ENCODE results near the gene HES5. TPM values are rescaled to one million over a fixed set of nuclear protein-coding genes. Genes with fewer than 3 reads are reported as not detected.

The HES5 gene
- polyA plus RNA-seq, 3 donors from 2014 or later: not detected

DNA sequence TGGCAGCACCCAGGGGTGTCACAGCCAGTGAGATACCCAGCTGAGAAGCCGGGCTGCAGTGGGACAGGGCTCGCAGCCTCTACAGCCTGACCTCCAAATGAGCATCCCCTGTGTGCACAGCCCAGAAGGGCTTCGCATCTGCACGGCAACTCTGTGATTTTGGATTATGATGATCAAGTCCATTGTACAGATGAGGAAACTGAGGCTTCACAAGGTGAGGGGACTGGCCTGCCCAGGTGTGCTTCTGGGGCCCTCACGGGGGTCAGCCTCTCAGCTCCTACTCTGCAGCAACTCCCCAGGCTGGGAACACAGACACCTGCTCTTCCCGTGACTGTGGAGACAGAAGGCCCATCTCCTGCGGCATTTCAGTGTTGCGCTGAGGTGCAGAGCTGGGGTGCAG, 8.8 kb upstream of the HES5 start:
- H3K9me3 Mint-ChIP-seq: no peaks in the 10 kb centered on the region
- H3K4me1 Mint-ChIP-seq: peaks cover 8 to 9% of the 10 kb centered on the region in 2 donors
- no peaks in the 10 kb centered on the region for H3K36me3 Mint-ChIP-seq
- peaks cover 0 to 4% (median 3%) of the 10 kb centered on the region in 3 donors for H3K27me3 Mint-ChIP-seq (ENCODE audit: low read depth in 3 of 3)
- no peak overlapping the region for H3K27ac Mint-ChIP-seq
- no peak overlapping the region for H3K4me3 Mint-ChIP-seq
- DNase-seq: no peak

GRCh38 chr1:2538376-2538775, 8.3 kb upstream of the HES5 start:
- peak overlapping the region in 1 of 6 donors; percentile 45 for H3K27ac Mint-ChIP-seq
- H3K9me3 Mint-ChIP-seq: no peaks in the 10 kb centered on the region
- no peak for DNase-seq
- H3K4me3 Mint-ChIP-seq: no peak overlapping the region
- no peaks in the 10 kb centered on the region for H3K36me3 Mint-ChIP-seq
- H3K27me3 Mint-ChIP-seq (ENCODE audit: low read depth in 3 of 3): peaks cover 0 to 5% (median 3%) of the 10 kb centered on the region in 3 donors
- peaks cover 8 to 9% of the 10 kb centered on the region in 2 donors for H3K4me1 Mint-ChIP-seq

- peaks cover 0 to 5% (median 3%) of the 10 kb centered on the region in 3 donors for H3K27me3 Mint-ChIP-seq (ENCODE audit: low read depth in 3 of 3)
- H3K36me3 Mint-ChIP-seq: no peaks in the 10 kb centered on the region
- H3K4me3 Mint-ChIP-seq: no peak overlapping the region
- no peaks in the 10 kb centered on the region for H3K9me3 Mint-ChIP-seq
- peaks cover 8 to 9% of the 10 kb centered on the region in 2 donors for H3K4me1 Mint-ChIP-seq
- DNase-seq: no peak
- H3K27ac Mint-ChIP-seq: no peak overlapping the region
These were observed 7.7 kb upstream of the HES5 start for GRCh38 chr1:2537784-2538115.

DNA sequence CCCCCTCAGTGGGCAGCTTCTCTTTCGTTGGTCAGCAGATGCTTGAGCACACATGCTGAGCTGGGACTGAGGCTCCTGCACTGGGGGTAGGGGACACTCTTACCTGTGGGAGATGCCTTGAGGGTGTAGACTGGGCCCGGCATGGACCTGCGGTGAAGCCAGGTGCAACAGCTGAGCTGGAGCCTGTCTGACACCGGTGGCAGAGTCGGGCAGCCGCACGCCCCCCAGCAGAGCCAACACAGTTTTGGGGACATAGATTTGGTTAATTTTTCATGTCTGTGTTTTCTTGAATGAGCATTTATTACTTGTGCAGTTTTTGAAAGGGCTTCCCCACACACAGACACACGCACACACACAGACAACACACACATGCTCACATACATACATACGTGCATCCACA, 5.9 kb upstream of the HES5 start:
- no peaks in the 10 kb centered on the region for H3K9me3 Mint-ChIP-seq
- H3K4me1 Mint-ChIP-seq: peaks cover 0 to 2% of the 10 kb centered on the region in 2 donors
- H3K4me3 Mint-ChIP-seq: no peak overlapping the region
- no peak for DNase-seq
- H3K36me3 Mint-ChIP-seq: no peaks in the 10 kb centered on the region
- no peak overlapping the region for H3K27ac Mint-ChIP-seq
- H3K27me3 Mint-ChIP-seq (ENCODE audit: low read depth in 3 of 3): peaks cover 2 to 5% (median 2%) of the 10 kb centered on the region in 3 donors

GRCh38 chr1:2535455-2535854, 5.4 kb upstream of the HES5 start:
- Mint-ChIP-seq H3K27me3 (ENCODE audit: low read depth in 3 of 3) (peaks cover 2 to 5% (median 2%) of the 10 kb centered on the region in 3 donors), H3K4me1 (peaks cover 0 to 1% of the 10 kb centered on the region in 2 donors), H3K27ac (no peak overlapping the region), H3K36me3 (no peaks in the 10 kb centered on the region), H3K9me3 (no peaks in the 10 kb centered on the region), H3K4me3 (no peak overlapping the region)
- no peak for DNase-seq

DNA sequence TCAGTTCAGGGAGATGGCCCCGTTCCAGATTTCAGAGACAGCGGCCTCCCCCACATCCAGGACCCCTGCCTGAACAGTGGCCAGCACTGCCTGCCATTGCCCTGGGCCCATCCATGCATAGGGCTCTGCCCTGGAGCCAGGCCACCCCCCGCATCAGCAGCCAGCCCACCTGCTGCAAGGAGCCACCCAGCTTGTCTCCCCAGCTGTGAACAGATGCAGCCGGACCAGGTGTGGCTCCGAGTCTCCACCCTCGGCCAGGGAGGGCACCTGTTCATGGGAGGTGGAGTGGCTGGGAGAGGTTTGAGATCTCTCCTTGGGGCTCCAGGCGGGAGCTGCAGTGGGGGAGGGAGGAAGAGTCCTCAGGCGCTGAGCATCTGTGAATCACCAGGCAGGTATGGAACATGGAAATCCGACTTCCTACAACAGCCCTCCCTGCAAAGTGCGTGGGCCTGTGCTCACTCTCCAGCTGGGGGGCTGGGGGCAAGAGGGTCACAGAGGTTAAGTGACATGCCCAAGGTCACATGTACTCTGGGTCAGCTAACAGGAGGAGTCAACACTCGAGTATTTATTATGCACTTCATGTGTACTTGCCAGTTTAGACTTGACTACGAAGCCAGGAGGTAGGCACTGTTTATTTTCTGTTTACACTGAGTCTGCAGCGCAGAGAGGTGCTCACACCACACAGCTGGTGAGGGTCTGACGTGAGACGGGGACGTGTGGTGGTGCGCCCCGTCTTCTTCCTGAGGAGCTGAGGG, 4.8 kb upstream of the HES5 start:
- Mint-ChIP-seq H3K27me3 (ENCODE audit: low read depth in 3 of 3) (peaks cover 2 to 5% (median 2%) of the 10 kb centered on the region in 3 donors), H3K4me3 (no peak overlapping the region), H3K27ac (no peak overlapping the region), H3K4me1 (peaks cover 0 to 1% of the 10 kb centered on the region in 2 donors), H3K36me3 (no peaks in the 10 kb centered on the region), H3K9me3 (no peaks in the 10 kb centered on the region)
- DNase-seq: no peak

- H3K36me3 Mint-ChIP-seq: no peaks in the 10 kb centered on the region
- no peaks in the 10 kb centered on the region for H3K9me3 Mint-ChIP-seq
- peaks cover 0 to 1% of the 10 kb centered on the region in 2 donors for H3K4me1 Mint-ChIP-seq
- H3K27ac Mint-ChIP-seq: no peak overlapping the region
- peaks cover 2 to 5% (median 2%) of the 10 kb centered on the region in 3 donors for H3K27me3 Mint-ChIP-seq (ENCODE audit: low read depth in 3 of 3)
- no peak overlapping the region for H3K4me3 Mint-ChIP-seq
- DNase-seq: no peak
These were observed 4.2 kb upstream of the HES5 start for GRCh38 chr1:2534315-2534686.

DNA sequence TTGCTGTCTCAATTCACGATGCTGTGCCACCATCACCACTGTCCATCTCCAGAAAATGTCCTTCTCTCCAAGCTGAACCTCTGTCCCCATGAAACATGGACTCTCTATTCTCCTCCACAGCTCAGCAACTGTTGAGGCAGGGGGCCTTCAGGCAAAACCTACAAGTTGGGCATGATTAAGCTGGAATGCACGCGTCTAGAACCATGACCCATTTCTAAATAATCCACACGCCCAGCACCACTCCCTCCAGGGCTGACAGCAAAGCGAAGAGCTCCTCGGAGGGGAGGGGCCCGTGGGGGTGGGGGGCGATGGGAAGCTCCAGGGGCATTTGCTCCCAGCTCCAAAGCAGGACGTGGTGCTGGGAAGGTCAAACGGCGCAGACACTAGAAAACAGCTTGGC, 3.3 kb upstream of the HES5 start:
- no peaks in the 10 kb centered on the region for H3K9me3 Mint-ChIP-seq
- H3K27ac Mint-ChIP-seq: no peak overlapping the region
- no peak for DNase-seq
- H3K4me1 Mint-ChIP-seq: peaks cover 5 to 7% of the 10 kb centered on the region in 2 donors
- peaks cover 2 to 5% (median 2%) of the 10 kb centered on the region in 3 donors for H3K27me3 Mint-ChIP-seq (ENCODE audit: low read depth in 3 of 3)
- H3K4me3 Mint-ChIP-seq: peak overlapping the region in 1 of 5 donors; percentile 33
- H3K36me3 Mint-ChIP-seq: no peaks in the 10 kb centered on the region

DNA sequence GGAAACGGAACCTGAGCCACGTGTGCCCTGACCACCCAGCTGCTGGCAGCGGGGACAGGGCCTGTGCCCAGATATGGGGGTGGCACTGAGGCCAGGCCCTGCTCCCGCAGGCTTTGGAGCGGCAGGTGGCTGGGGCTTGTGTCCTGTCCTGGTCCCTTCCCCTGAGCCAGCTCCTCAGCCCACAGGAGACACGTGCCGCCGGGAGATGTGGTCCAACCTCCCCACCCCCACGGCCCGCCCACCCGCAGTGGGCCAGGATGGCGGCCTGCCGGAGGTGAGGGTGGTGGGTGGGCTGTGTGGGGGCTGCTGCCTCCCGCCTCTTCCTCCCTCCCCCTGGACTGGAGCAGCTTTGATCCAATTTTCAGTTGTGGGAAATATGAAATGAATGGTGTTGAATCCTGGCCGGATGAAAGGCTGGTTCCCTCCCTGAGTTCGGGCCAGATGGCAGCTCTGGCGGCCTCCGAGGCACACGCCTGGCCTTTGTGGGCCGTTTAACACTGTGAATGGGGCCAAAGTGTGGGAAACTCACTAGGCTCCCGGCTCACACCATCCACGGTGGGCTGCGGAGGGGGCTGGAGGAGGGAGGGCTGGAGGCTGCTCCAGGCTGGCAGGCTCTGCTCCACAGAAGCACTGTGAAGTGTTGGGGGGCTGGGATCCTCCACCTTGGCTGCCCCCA, 2.6 kb upstream of the HES5 start:
- Mint-ChIP-seq H3K9me3 (no peaks in the 10 kb centered on the region), H3K36me3 (no peaks in the 10 kb centered on the region), H3K4me1 (peaks cover 5 to 7% of the 10 kb centered on the region in 2 donors), H3K27me3 (ENCODE audit: low read depth in 3 of 3) (peaks cover 2 to 5% (median 2%) of the 10 kb centered on the region in 3 donors), H3K27ac (no peak overlapping the region), H3K4me3 (no peak overlapping the region)
- DNase-seq: no peak

DNA sequence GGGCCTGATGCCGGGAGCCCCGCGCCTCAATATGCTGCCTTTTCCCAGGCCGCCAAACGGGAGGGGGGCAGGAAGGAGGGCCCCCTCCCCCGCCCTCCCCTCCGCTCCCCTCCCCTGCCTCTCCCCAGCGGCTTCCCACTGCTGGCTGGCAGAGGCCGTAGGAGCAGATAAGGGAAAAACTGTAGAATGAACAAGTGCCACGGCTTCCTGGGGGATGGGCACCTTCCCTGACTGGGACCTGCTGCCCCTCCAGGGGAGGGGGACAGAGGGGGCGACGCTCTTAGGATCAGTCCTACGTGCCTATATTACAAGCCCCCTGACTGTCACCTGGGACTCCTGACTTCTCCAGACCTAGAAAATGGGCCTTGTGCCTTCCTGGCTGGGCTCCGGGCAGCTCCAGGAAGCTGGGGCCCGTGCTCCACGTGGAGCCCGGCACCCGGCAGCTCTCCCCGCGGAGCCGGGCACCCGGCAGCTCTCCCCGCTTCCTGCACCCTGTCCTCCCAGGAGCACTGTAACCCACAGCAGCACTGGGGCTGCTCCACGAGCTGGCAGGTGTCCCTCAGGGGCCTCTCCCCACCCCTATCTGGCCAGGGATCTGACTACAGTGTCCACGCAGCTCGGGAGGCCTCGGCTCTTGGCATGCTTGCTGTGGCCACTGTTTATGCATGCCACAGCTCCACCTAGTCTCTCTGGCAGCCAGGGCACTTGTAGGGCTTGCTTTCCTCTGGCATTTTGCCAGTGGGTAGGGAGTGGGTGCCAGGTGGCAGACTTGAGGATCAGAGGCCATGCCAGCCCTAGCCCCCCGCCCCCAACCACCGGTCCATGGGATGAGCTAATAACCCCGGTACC, 674 bp upstream of the HES5 start:
- no peaks in the 10 kb centered on the region for H3K36me3 Mint-ChIP-seq
- H3K4me1 Mint-ChIP-seq: peaks cover 10 to 15% of the 10 kb centered on the region in 2 donors
- H3K4me3 Mint-ChIP-seq: peak overlapping the region in 2 of 5 donors; percentile 42 to 53
- DNase-seq: no peak
- peaks cover 2 to 5% (median 5%) of the 10 kb centered on the region in 3 donors for H3K27me3 Mint-ChIP-seq (ENCODE audit: low read depth in 3 of 3)
- no peaks in the 10 kb centered on the region for H3K9me3 Mint-ChIP-seq
- H3K27ac Mint-ChIP-seq: no peak overlapping the region

GRCh38 chr1:2528966-2529783, 888 bp downstream of the HES5 start:
- peak; percentile 28 to 46 (median 38) for DNase-seq
- no peaks in the 10 kb centered on the region for H3K36me3 Mint-ChIP-seq
- no peaks in the 10 kb centered on the region for H3K9me3 Mint-ChIP-seq
- peak overlapping the region in 2 of 6 donors; percentile 3 to 40 for H3K27ac Mint-ChIP-seq
- peaks cover 2 to 7% (median 5%) of the 10 kb centered on the region in 3 donors for H3K27me3 Mint-ChIP-seq (ENCODE audit: low read depth in 3 of 3)
- H3K4me3 Mint-ChIP-seq: peak overlapping the region; percentile 59 to 76 (median 69)
- H3K4me1 Mint-ChIP-seq: peaks cover 23 to 30% of the 10 kb centered on the region in 2 donors

DNA sequence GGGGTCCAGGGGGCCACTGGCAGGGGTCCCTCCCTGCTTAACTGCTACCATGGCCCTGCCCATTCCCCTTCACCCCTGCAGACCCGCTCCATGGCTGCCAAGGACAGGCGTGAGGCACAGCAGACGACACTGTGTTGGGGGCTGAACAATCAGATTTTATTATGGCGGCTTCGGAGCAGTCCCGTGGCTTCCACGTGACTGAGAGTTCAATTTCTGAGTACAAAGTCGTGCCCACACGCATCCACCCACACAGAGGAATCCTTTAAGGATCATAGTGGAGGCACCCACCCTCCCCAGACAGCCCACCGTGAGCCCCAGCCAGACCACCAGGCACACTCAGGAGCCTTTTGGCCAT, 1.5 kb downstream of the HES5 start:
- no peak overlapping the region for H3K27ac Mint-ChIP-seq
- H3K9me3 Mint-ChIP-seq: no peaks in the 10 kb centered on the region
- peaks cover 29 to 35% of the 10 kb centered on the region in 2 donors for H3K4me1 Mint-ChIP-seq
- DNase-seq: no peak
- no peaks in the 10 kb centered on the region for H3K36me3 Mint-ChIP-seq
- H3K27me3 Mint-ChIP-seq (ENCODE audit: low read depth in 3 of 3): peaks cover 2 to 5% (median 4%) of the 10 kb centered on the region in 3 donors
- H3K4me3 Mint-ChIP-seq: peak overlapping the region in 3 of 5 donors; percentile 69 to 76 (median 73)

DNA sequence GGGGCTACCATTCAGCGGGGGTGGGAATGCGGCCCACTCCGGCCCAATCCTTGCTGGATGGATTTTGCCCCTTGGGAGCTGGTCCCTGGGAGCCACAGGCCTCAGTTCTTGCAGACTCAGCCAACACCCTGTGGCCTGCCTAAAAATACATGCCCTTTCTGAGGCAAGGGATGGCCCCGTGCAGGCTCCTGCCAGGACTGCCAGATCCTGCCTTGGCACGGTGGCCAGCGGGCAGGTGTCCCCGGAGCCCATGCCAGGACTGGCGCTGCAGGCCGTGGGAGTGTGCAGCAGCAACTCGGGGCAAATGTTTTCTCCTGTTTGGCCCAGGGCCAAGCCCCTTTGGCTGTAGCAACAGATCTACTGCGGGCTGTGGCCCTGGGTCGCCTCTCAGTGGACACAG, 2.0 kb downstream of the HES5 start:
- peaks cover 2 to 5% (median 4%) of the 10 kb centered on the region in 3 donors for H3K27me3 Mint-ChIP-seq (ENCODE audit: low read depth in 3 of 3)
- no peak overlapping the region for H3K4me3 Mint-ChIP-seq
- H3K9me3 Mint-ChIP-seq: no peaks in the 10 kb centered on the region
- peaks cover 35 to 39% of the 10 kb centered on the region in 2 donors for H3K4me1 Mint-ChIP-seq
- DNase-seq: no peak
- H3K36me3 Mint-ChIP-seq: no peaks in the 10 kb centered on the region
- H3K27ac Mint-ChIP-seq: no peak overlapping the region
